GM12801 (cell line): ENCODE data around the gene GSTM4.

ENCODE experiments used
- TF ChIP-seq, protein P1 (sequence below): IDR thresholded peaks from one replicate; pipeline ENCODE4 v1.5.1; 2011; ENCODE audit warnings: control low read depth; ENCODE audit not compliant: insufficient read length; ENCODE audit errors: extremely low read depth

Gene GSTM4

DNA sequence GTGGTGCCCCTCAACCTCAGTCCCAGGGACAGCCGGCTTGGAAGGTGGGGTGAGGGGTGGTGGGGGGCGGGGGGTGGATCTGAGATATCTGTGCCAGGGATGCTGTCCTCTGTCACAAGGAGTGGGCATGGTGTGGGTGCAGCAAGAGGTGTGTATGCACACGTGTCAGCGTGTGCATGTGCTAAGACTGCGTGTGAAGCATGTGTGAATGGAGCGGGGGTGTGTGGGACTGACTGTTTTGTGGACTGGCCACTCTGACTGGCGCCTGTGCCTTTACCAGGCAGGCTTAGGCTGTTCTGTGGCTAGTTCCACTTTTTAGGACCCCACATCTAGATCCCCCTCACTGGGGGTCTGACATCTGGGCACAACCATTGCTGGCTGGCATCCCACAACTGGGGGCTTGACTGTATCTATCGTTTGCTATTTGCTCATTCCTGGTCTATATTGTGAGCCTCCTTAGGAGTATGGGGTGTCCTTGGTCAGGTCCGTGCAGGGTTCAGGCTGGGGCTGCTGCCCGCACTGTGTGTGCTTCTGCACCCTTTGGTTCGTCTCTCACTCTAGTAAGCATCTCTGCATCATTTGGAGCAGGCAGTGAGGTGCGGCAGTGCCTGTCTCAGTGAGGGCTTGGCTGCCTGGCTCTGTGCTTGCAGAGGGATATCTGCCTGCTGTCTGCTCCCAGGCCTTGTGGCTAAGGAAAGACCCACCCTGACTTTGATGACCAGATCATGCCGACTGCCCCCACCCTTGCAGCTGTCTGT is 34.3 kb upstream of the GSTM4 start:
- TF ChIP-seq, protein P1, sequence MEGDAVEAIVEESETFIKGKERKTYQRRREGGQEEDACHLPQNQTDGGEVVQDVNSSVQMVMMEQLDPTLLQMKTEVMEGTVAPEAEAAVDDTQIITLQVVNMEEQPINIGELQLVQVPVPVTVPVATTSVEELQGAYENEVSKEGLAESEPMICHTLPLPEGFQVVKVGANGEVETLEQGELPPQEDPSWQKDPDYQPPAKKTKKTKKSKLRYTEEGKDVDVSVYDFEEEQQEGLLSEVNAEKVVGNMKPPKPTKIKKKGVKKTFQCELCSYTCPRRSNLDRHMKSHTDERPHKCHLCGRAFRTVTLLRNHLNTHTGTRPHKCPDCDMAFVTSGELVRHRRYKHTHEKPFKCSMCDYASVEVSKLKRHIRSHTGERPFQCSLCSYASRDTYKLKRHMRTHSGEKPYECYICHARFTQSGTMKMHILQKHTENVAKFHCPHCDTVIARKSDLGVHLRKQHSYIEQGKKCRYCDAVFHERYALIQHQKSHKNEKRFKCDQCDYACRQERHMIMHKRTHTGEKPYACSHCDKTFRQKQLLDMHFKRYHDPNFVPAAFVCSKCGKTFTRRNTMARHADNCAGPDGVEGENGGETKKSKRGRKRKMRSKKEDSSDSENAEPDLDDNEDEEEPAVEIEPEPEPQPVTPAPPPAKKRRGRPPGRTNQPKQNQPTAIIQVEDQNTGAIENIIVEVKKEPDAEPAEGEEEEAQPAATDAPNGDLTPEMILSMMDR: no peak

DNA sequence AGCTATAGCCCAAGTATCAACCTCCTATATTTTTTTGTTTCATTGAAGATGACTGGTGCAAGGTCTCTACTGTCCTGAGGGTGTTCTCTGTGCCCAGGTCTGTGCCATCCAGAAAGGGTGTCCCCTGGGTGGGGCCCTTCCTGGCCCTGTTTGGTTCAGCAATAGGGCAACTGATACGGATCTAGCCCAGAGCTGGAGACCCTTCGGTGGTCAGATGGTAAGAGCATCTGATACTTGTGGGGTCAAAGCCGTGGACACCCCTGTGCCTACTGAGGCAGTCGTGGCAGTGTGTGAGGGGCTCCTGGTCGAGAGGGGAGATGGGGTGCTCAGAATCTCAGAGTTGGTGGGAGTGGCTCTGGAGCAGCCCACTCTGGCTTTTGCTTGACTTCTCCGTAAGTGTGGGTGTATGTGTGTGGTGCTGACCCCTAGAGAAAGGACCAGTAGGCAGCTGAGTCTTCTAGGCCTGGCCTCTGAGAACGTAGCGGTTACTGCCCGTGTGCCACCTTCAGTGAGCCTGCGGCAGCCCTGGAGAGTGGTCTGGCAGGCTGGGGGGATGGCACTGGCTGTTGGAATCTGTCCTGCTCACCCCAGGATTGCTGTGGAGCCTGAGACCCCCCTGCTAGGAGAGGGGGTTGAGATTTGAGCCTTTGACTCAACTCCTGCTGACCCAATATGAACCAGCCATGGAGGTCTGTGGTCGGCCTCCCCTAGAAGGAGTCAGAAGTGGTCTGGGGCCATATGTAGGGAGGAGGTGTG is 33.6 kb upstream of the GSTM4 start:
- TF ChIP-seq, protein P1: no peak

DNA sequence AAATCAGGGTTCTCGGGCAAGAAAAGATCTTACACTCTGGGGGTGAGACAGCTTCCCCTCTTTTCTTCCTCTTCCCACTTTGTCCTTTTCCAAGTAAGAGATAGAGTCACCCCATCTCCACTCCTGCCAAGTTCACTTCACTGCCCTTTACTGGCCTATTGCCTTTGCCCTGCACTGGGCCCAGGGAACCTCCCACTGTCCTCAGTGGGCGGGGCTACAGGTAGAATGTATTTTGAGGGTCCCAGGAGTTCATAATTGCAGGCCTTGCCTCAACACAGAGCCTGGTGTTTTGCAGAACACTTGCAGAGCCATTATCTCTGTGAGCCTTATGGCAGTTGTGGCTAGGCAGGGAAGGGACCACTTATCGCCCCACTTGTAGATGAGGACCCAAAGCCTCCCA is 33.0 kb upstream of the GSTM4 start:
- TF ChIP-seq, protein P1: no peak

DNA sequence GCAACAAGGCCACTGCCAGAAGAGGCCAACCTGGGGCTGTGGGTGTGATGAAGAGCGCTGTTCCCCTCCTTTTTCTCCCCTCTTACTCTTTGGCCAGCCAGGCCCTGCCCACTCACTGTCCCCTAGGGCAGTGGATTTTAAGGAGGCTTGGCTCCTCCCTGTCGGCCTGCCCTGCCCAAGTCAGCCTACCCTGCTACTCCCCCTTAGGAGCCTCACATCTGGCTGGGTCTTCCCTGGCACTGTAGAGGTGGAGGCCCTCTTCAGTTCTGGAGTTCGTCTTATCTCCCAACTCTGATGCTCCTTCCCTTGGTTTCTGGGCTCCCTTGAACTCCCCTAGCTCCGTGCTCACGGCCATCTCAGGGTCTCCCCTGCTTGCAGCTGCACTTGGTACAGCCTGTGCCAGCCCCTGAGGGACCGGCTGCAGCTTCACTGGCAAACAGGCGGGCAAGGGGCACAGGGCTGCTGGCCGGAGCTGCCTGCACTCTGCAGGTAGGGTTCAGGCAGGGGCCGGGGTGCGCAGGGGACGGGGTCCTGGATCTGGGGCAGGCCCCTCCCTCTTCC is 32.2 kb upstream of the GSTM4 start:
- TF ChIP-seq, protein P1: no peak

DNA sequence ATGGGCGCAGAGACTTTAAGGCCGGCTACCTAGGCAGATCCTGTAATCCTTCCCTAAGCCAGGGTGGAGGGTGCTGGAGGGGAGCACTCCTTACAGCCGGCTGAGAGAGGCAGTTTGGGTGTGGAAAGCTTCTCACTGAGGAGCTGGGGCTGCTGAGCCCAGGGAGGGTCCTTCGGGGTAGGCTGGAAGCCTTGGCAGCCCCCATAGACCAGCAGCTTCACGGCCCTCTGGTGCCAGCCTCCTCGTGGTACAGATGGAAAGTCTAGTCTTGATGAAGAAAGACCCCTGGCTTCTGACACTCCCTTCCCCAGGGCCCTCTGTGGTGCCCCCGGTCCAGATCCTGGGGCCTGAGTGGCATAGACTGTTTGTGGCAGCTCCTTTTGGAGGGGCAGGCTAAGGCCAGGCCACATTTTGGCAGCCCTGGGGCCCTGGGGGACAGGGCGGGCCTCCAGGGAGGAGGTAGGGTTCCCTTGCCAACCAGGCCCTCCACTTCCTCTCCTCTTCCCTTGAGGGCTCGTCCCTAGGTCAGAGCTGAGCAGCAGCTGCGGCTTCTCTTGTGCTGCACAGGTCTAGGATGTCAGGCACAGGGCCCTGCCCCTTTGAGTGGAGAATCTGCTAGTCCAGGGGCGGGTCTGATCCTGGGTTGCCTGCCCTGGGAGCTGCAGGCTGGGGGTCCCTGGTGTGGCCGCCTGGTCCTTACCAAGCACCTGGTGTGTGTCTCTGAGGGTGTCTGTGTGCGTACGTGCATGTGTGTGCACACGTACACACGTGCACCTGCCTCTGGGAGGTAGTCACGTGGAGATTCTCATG is 31.5 kb upstream of the GSTM4 start:
- TF ChIP-seq, protein P1: no peak

DNA sequence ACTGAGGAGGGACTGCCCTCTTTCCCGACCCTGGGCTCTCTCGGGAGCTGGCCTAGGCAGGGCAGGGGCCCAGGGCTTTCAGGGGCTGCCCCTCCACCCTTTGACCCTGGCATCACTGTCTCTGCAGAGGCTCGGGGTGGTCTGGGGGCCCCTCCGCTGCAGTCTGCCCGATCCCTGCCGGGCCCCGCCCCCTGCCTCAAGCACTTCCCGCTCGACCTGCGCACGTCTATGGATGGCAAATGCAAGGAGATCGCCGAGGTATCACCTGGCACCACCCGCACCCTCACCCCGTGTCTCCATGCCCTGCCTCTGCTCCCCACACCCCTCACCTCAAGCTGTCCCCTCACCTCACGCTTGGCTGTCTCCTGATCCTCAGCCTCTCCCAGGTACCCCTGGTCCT is 30.7 kb upstream of the GSTM4 start:
- TF ChIP-seq, protein P1: no peak
